Neutrophil (primary cell): Measurements from ENCODE around the gene RER1.

Experiments
- H3K27ac ChIP-seq: fragments of 200-600 bp; sonication (generic); 2 replicates; pipeline ENCODE4 v1.5.1; 2016; ENCODE audit warnings: mild to moderate bottlenecking, moderate library complexity
- H3K27me3 ChIP-seq: fragments of 200-600 bp; sonication (generic); 2 replicates; pipeline ENCODE4 v1.6.0; 2016; ENCODE audit warnings: mild to moderate bottlenecking
- H3K36me3 ChIP-seq: fragments of 200-600 bp; sonication (generic); 2 replicates; pipeline ENCODE4 v1.5.1; 2017
- H3K4me1 ChIP-seq, 2 experiments: fragments of 200-600 bp in 1 of 2; sonication (generic) in 1 of 2; 1 replicate in 1 of 2; 2 replicates in 1 of 2; pipeline versions ENCODE4 v1.5.1 to v1.6.1; 2013 to 2016; ENCODE audit warnings: low read depth in 1 of 2, low read length in 1 of 2, mild to moderate bottlenecking in 1 of 2, moderate library complexity in 1 of 2; ENCODE audit not compliant: control insufficient read depth in 1 of 2, insufficient read depth in 1 of 2
- H3K4me3 ChIP-seq, 2 experiments: fragments of 200-600 bp in 1 of 2; sonication (generic) in 1 of 2; 1 replicate in 1 of 2; 2 replicates in 1 of 2; pipeline ENCODE4 v1.5.1; 2013 to 2016; ENCODE audit warnings: low read depth in 1 of 2, low read length in 1 of 2, mild to moderate bottlenecking in 1 of 2, moderate library complexity in 1 of 2
- H3K9me3 ChIP-seq: fragments of 200-600 bp; sonication (generic); 2 replicates; pipeline ENCODE4 v1.5.1; 2016
- CTCF ChIP-seq: fragments of 200-600 bp; sonication (generic); IDR thresholded peaks from 2 replicates; pipeline ENCODE4 v1.5.1; 2016; ENCODE audit warnings: antibody characterized with exemption

RER1 gene

GRCh38 chr1:2405588-2406295, 14.1 kb downstream of the RER1 start:
- TF ChIP-seq CTCF, result no peak
- Histone ChIP-seq H3K4me3 (no peak overlapping the region), H3K9me3 (no peaks in the 10 kb centered on the region), H3K27ac (peak overlapping the region; percentile 2), H3K36me3 (peaks cover 59% of the 10 kb centered on the region), H3K4me1 (no peaks in the 10 kb centered on the region), H3K27me3 (no peaks in the 10 kb centered on the region)

- Histone ChIP-seq H3K9me3 (no peaks in the 10 kb centered on the region), H3K4me3 (no peak overlapping the region), H3K27me3 (no peaks in the 10 kb centered on the region), H3K27ac (no peak overlapping the region), H3K36me3 (peaks cover 53% of the 10 kb centered on the region), H3K4me1 (peaks cover under 1 to 2% of the 10 kb centered on the region in 2 experiments)
- TF ChIP-seq CTCF, result no peak
Observed at GRCh38 chr1:2406451-2407041, 14.9 kb downstream of the RER1 start.

GRCh38 chr1:2407166-2407990, 15.7 kb downstream of the RER1 start:
- no peak overlapping the region for H3K4me3 ChIP-seq
- no peak for TF ChIP-seq CTCF
- peaks cover 45% of the 10 kb centered on the region for H3K36me3 ChIP-seq
- H3K27ac ChIP-seq, result no peak overlapping the region
- no peaks in the 10 kb centered on the region for H3K27me3 ChIP-seq
- peaks cover 7 to 10% of the 10 kb centered on the region in 2 experiments for H3K4me1 ChIP-seq
- no peaks in the 10 kb centered on the region for H3K9me3 ChIP-seq

- Histone ChIP-seq H3K36me3 (peaks cover 39% of the 10 kb centered on the region), H3K4me3 (no peak overlapping the region), H3K4me1 (peaks cover 9 to 13% of the 10 kb centered on the region in 2 experiments), H3K27ac (no peak overlapping the region), H3K27me3 (no peaks in the 10 kb centered on the region), H3K9me3 (no peaks in the 10 kb centered on the region)
- no peak for TF ChIP-seq CTCF
Observed at GRCh38 chr1:2407991-2408275, 16.3 kb downstream of the RER1 start.

- Histone ChIP-seq H3K27ac (no peak overlapping the region), H3K27me3 (no peaks in the 10 kb centered on the region), H3K4me1 (peaks cover 14 to 18% of the 10 kb centered on the region in 2 experiments), H3K36me3 (peaks cover 34% of the 10 kb centered on the region), H3K9me3 (no peaks in the 10 kb centered on the region), H3K4me3 (no peak overlapping the region)
- TF ChIP-seq CTCF, result no peak
Observed at GRCh38 chr1:2408456-2408855, 16.8 kb downstream of the RER1 start.
